Renal pelvis (tissue), 4 donors: ENCODE data around the gene PRKCA. TPM values are rescaled to one million over a fixed set of nuclear protein-coding genes. Genes with fewer than 3 reads are reported as not detected.
"Not testable (repeated sequence)": the region's sequence is repeated elsewhere in the genome, so short reads cannot be mapped to it uniquely, and the experiment has no call there.

Source experiments
- DNase-seq: peaks from one replicate; pipeline ENCODE4 v3.0.0-alpha.2; 2013
- polyA plus RNA-seq, 3 donors: library from polyadenylated mRNA; unstranded; fragments of 120-200 nt; gene quantifications; one replicate each; pipeline ENCODE4 v1.2.1, GENCODE V29; 2013; ENCODE audit not compliant: insufficient read length in 3 of 3

Gene PRKCA
- polyA plus RNA-seq, 3 donors: 22.1 to 32.7 (median 28.5) TPM

- no peak for DNase-seq
Observed at GRCh38 chr17:66283971-66284370, 18.4 kb upstream of the PRKCA start.

- no peak for DNase-seq
Observed at GRCh38 chr17:66285149-66285548, 17.3 kb upstream of the PRKCA start.

GRCh38 chr17:66287911-66288310 is 14.5 kb upstream of the PRKCA start:
- DNase-seq: no peak

GRCh38 chr17:66290101-66290722 is 12.2 kb upstream of the PRKCA start:
- no peak for DNase-seq

GRCh38 chr17:66292353-66292752 is 10.1 kb upstream of the PRKCA start:
- DNase-seq: no peak

GRCh38 chr17:66296289-66296725 is 6.1 kb upstream of the PRKCA start:
- no peak for DNase-seq

GRCh38 chr17:66297443-66297842 is 5.0 kb upstream of the PRKCA start:
- not testable (repeated sequence) for DNase-seq

GRCh38 chr17:66299711-66300110 is 2.7 kb upstream of the PRKCA start:
- no peak for DNase-seq

GRCh38 chr17:66300956-66301355 is 1.5 kb upstream of the PRKCA start:
- no peak for DNase-seq

GRCh38 chr17:66301367-66301863 is 998 bp upstream of the PRKCA start:
- DNase-seq: no peak

- peak; percentile 55 for DNase-seq
Observed at GRCh38 chr17:66302761-66303626, 581 bp downstream of the PRKCA start.

- no peak for DNase-seq
Observed at GRCh38 chr17:66304304-66305174, 2.1 kb downstream of the PRKCA start.

- no peak for DNase-seq
Observed at GRCh38 chr17:66306446-66306845, 4.0 kb downstream of the PRKCA start.

GRCh38 chr17:66307257-66307656 is 4.8 kb downstream of the PRKCA start:
- no peak for DNase-seq

GRCh38 chr17:66308856-66309255 is 6.4 kb downstream of the PRKCA start:
- DNase-seq: no peak

GRCh38 chr17:66309793-66310192 is 7.4 kb downstream of the PRKCA start:
- no peak for DNase-seq

- no peak for DNase-seq
Observed at GRCh38 chr17:66310528-66311148, 8.2 kb downstream of the PRKCA start.

GRCh38 chr17:66312912-66313311 is 10.5 kb downstream of the PRKCA start:
- no peak for DNase-seq

GRCh38 chr17:66313325-66313724 is 10.9 kb downstream of the PRKCA start:
- DNase-seq: no peak

GRCh38 chr17:66313995-66314659 is 11.7 kb downstream of the PRKCA start:
- DNase-seq: no peak

- no peak for DNase-seq
Observed at GRCh38 chr17:66317629-66318028, 15.2 kb downstream of the PRKCA start.
